ENCODE results near the gene SMAD3.

Gene SMAD3

DNA sequence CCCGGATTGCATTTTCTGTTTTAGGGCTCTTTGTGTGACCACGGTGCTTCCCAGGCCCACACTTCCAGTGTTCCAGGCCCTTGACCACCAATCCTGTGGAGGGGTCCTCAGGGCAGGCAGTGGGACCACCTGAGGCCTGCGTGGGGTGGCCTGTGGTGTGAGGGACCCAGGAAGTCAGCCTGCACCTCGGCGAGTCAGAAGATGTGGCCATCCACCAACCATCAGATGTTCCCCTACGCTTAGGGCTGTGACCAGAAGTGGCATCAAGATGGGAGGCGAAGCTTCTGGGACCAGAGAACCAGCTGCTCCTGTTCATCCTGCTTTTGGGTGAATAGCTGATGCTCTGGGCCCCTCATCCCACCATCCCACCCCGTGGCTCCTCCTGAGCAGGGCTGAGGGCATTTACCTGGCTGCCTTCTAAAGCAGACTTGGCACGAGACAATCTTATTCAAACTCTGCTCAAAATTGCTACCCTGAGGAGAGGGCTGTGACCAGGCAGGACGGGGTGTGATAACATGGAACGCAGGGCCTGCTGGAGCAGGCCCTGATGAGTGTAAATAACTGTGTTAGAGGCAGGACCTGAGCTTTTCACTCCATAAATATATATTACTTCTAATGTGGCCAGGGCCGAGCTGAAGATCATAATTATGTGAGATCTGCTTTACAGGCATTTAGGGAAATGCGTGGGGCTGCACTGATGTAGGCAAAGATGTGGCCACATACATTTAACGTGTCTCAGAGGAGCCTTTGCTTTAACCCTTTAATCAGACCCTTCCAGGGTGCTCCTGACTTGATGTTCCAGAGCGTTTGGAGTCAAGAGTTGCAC is 28.8 kb downstream of the SMAD3 start:
- TF ChIP-seq, protein P1, sequence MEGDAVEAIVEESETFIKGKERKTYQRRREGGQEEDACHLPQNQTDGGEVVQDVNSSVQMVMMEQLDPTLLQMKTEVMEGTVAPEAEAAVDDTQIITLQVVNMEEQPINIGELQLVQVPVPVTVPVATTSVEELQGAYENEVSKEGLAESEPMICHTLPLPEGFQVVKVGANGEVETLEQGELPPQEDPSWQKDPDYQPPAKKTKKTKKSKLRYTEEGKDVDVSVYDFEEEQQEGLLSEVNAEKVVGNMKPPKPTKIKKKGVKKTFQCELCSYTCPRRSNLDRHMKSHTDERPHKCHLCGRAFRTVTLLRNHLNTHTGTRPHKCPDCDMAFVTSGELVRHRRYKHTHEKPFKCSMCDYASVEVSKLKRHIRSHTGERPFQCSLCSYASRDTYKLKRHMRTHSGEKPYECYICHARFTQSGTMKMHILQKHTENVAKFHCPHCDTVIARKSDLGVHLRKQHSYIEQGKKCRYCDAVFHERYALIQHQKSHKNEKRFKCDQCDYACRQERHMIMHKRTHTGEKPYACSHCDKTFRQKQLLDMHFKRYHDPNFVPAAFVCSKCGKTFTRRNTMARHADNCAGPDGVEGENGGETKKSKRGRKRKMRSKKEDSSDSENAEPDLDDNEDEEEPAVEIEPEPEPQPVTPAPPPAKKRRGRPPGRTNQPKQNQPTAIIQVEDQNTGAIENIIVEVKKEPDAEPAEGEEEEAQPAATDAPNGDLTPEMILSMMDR (conservative IDR thresholded peaks at IDR 0.05; ENCODE audit: low read length) = no peak
- DNase-seq (ENCODE audit: low read depth) = no peak
- no peak overlapping the region for H3K4me3 ChIP-seq (ENCODE audit: low read length)

DNA sequence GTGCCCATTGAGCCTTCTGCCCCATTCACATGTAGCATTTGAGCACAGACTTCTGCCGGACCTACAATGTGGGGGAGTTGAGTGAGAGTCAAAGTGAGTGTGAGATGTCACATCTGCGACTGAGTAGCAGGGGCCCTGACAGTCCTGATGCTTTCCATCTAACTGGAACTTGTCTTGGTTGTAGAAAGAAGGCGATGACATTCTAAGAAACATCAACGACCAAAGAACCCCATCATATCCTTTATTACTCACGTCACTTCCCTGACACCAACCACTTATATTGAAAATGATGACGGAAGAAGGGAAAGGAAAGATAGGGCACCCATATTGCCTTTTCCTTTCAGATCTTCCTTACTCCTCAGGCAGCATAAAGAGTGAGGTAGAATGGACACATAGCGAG is 30.5 kb downstream of the SMAD3 start:
- no peak overlapping the region for H3K4me3 ChIP-seq (ENCODE audit: low read length)
- TF ChIP-seq, protein P1 (conservative IDR thresholded peaks at IDR 0.05; ENCODE audit: low read length) = no peak
- no peak for DNase-seq (ENCODE audit: low read depth)

DNA sequence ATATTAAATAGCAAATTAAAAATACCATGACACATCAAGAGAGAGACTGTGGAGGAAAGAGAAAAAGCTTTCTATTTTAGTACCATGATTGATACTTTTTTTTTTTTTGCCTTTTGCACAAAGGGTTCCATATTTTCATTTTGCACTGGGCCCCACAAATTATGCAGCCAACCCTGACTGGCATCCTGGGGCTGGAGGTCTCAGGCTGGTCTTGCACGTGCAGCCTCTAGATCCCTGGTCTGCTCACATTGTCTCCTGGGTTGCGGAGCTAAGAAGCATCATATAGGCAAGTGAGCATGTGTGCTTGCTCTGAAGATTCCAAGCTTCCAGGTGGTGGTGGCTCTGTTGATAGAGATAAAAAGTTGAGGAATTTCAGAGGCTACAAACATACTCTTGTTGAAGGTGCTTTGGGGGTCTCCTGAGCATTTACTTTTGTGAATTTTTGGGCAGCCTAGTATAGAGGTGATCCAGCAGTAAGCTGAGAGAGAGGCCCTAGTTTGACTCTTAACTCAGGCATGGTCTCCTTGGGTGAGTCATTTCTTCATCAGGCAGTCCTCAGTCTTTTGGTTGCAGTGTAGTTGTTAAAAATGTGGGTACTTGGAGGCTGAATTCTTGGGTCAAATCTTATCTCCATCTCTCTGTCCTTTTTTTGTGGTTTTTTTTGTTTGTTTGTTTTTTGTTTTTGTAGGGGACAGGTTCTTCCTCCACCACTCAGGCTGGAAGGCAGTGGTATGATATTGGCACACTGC is 31.3 kb downstream of the SMAD3 start:
- H3K4me3 ChIP-seq (ENCODE audit: low read length) = no peak overlapping the region
- peak; percentile 60 for DNase-seq (ENCODE audit: low read depth)

GRCh38 chr15:67097424-67097823 is 32.0 kb downstream of the SMAD3 start:
- no peak for DNase-seq (ENCODE audit: low read depth)
- TF ChIP-seq, protein P1 (conservative IDR thresholded peaks at IDR 0.05; ENCODE audit: low read length) = no peak
- no peak overlapping the region for H3K4me3 ChIP-seq (ENCODE audit: low read length)

More for the DNA sequence above, 31.3 kb downstream of the SMAD3 start:
- TF ChIP-seq, protein P1 (conservative IDR thresholded peaks at IDR 0.05; ENCODE audit: low read length) = no peak

DNA sequence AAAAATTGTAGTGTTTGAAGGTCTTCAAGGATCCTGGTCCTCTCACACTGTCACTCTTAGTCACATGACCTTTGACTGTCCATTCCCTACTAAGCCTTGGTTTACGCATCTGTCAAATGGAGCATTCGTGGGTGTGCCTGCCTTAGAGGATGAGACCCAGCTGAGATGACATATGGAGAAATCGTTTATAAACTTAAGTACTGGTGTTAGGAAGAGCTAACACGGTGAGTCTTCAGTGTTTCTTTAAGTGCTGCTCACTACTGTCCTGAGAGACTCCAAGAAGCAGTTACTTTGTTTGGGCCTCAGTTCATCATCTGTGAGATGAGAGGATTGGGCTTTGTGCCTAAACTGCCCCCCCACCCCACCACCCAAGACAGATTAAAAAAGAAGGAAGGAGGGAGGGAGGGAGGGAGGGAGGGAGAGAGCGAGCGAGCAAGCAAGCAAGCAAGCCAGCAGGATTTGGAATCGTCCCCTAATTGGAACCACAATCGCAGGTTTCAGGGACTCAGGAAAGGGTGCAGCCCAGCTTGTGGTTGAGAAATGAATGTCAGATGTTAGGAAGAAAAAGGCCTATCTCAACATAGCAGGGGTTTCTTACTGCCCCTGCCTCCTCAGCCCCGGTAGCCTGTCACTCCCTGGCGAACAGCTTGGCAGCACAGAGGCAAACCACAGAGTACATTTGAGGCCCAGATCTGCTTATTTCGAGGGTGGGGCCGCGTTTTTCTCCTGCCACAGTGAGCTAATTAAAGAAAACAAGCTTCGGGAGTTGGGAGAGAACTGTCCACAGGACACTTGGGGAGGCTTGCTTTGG is 32.7 kb downstream of the SMAD3 start:
- H3K4me3 ChIP-seq (ENCODE audit: low read length) = peak overlapping the region; percentile 51
- TF ChIP-seq, protein P1 (conservative IDR thresholded peaks at IDR 0.05; ENCODE audit: low read length) = no peak
- peak; percentile 98 for DNase-seq (ENCODE audit: low read depth)

GRCh38 chr15:67098768-67099282 is 33.4 kb downstream of the SMAD3 start:
- peak overlapping the region; percentile 51 for H3K4me3 ChIP-seq (ENCODE audit: low read length)
- DNase-seq (ENCODE audit: low read depth) = peak; percentile 48
- TF ChIP-seq, protein P1 (conservative IDR thresholded peaks at IDR 0.05; ENCODE audit: low read length) = no peak
